Colonic mucosa (tissue), 4 donors: ENCODE results near the gene LYZL2. TPM values are rescaled to one million over a fixed set of nuclear protein-coding genes. Genes with fewer than 3 reads are reported as not detected.

Experiments used
- DNase-seq: peaks from one replicate; pipeline ENCODE4 v3.0.0-alpha.2; 2020
- H3K27ac ChIP-seq: fragments of 200-600 bp; one replicate; pipeline ENCODE4 v1.8.0; 2021
- H3K27me3 ChIP-seq: fragments of 200-600 bp; one replicate; pipeline ENCODE4 v1.8.0; 2021
- H3K36me3 ChIP-seq: fragments of 200-600 bp; one replicate; pipeline ENCODE4 v1.8.0; 2021
- H3K4me1 ChIP-seq: fragments of 200-600 bp; one replicate; pipeline ENCODE4 v1.8.0; 2021; ENCODE audit warnings: mild to moderate bottlenecking
- H3K4me3 ChIP-seq: fragments of 200-600 bp; one replicate; pipeline ENCODE4 v1.8.0; 2021
- H3K9ac ChIP-seq, 2 donors: one replicate each; pipeline ENCODE4 v1.7.0; 2013; ENCODE audit warnings: control low read depth in 2 of 2, low read depth in 2 of 2, low read length in 2 of 2
- H3K9me3 ChIP-seq: fragments of 200-600 bp; one replicate; pipeline ENCODE4 v1.8.0; 2021
- intact Hi-C: fragments of 100-400 bp; cut with DNase I; formaldehyde crosslinking; loops from one replicate; pipeline ENCODE4 v1.14.1; 2022
- total RNA-seq, 2 donors: library from RNA; stranded (reverse); fragmentation: NEBNext Ultra II Directional in 1 of 2; extraction: Animal tissue kit (Norgen Biotek cat#: 25700) in 1 of 2; gene quantifications; one replicate each; pipeline ENCODE4 v1.2.1, GENCODE V29; 2021
- TF ChIP-seq, protein P1 (sequence below): fragments of 200-600 bp; IDR thresholded peaks from one replicate; pipeline ENCODE4 v1.8.0; 2022; ENCODE audit warnings: antibody characterized with exemption, mild to moderate bottlenecking
- donor health status: healthy.
- donor health status: DM: no; HTN: no; CAD: no.
- donor health status: DM: no; HTN: no; CAD: no.

Gene LYZL2
- total RNA-seq, 2 donors from 2014 or later, result not detected

DNA sequence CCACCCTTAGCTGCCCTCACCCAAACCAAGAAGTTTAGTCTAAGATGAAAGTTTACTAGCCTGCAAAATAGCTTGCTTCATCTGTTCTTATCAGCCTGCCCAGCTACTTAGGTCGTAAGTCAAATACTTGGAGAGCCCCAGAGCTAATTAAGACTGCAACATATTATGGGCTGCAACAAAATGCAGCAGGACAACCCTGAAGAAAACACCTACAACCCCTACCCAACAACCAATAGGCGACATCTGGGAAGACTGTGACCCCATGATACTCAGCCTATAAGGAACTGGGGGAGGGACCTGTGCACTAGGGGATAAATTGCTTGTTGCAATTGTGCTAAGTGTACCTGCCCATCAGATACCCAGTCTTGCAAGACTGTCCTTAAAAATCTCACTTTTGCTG lies 64.1 kb downstream of the LYZL2 start:
- Histone ChIP-seq H3K9me3 (no peaks in the 10 kb centered on the region), H3K36me3 (no peaks in the 10 kb centered on the region), H3K4me1 (no peaks in the 10 kb centered on the region), H3K4me3 (no peak overlapping the region), H3K9ac (no peak overlapping the region), H3K27ac (no peak overlapping the region), H3K27me3 (no peaks in the 10 kb centered on the region)
- TF ChIP-seq, protein P1, sequence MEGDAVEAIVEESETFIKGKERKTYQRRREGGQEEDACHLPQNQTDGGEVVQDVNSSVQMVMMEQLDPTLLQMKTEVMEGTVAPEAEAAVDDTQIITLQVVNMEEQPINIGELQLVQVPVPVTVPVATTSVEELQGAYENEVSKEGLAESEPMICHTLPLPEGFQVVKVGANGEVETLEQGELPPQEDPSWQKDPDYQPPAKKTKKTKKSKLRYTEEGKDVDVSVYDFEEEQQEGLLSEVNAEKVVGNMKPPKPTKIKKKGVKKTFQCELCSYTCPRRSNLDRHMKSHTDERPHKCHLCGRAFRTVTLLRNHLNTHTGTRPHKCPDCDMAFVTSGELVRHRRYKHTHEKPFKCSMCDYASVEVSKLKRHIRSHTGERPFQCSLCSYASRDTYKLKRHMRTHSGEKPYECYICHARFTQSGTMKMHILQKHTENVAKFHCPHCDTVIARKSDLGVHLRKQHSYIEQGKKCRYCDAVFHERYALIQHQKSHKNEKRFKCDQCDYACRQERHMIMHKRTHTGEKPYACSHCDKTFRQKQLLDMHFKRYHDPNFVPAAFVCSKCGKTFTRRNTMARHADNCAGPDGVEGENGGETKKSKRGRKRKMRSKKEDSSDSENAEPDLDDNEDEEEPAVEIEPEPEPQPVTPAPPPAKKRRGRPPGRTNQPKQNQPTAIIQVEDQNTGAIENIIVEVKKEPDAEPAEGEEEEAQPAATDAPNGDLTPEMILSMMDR, result no peak
- no peak for DNase-seq
- intact Hi-C loops, result no loop called here

GRCh38 chr10:30562787-30563186 lies 66.8 kb downstream of the LYZL2 start:
- Histone ChIP-seq H3K27ac (no peak overlapping the region), H3K9ac (no peak overlapping the region), H3K4me3 (no peak overlapping the region), H3K4me1 (no peaks in the 10 kb centered on the region), H3K27me3 (no peaks in the 10 kb centered on the region), H3K36me3 (no peaks in the 10 kb centered on the region), H3K9me3 (no peaks in the 10 kb centered on the region)
- intact Hi-C loops, result no loop called here
- TF ChIP-seq, protein P1, result no peak
- no peak for DNase-seq

Other genes starting within 250 kb of the LYZL2 start
- gene MAP3K8, start 195.6 kb downstream of the LYZL2 start, total RNA-seq, result 10 to 100 TPM in 1 of 2 donors, 1 to 10 TPM in 1; 6.8 to 12.6 TPM